HG02763 (cell line): ENCODE measurements around the gene PPFIBP2.

Experiments used
- ATAC-seq: cut with Tn5 transposase; IDR thresholded peaks from one replicate; pipeline ENCODE4 v1.9.1; 2021; ENCODE audit warnings: mild to moderate bottlenecking, moderate library complexity; ENCODE audit not compliant: unreplicated experiment

PPFIBP2 gene

GRCh38 chr11:7683571-7683970 is 169.8 kb downstream of the PPFIBP2 start:
- no peak for ATAC-seq

- ATAC-seq: no peak
These were observed 173.0 kb downstream of the PPFIBP2 start for GRCh38 chr11:7686761-7687160.

- no peak for ATAC-seq
These were observed 173.6 kb downstream of the PPFIBP2 start for GRCh38 chr11:7687386-7687785.

DNA sequence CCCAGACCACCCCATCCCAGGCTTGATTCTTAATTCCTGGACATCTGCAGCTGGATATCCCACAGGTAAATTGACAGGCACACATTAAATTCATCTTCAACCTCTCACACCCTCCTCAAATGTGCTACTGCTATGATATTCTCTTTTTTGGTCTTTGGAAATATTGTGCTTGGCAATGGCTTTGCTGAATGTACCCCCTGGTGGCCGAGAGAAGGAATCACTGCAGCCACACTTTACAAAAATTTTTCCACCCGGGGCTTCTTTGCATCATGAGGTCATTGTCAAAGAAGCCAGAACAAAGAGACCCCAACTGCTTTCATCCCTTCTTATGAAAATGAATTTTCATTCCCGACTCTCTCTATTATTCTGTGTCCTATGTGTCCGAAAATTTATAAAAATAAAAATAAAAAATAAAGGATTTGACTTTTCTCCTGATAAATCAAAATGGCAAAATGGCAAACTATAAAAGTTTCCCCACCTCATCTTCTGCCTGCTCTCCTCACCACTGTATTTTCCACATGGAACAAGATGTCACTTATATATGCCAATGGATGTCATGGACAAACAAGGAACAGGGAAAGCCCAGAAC is 174.5 kb downstream of the PPFIBP2 start:
- no peak for ATAC-seq

DNA sequence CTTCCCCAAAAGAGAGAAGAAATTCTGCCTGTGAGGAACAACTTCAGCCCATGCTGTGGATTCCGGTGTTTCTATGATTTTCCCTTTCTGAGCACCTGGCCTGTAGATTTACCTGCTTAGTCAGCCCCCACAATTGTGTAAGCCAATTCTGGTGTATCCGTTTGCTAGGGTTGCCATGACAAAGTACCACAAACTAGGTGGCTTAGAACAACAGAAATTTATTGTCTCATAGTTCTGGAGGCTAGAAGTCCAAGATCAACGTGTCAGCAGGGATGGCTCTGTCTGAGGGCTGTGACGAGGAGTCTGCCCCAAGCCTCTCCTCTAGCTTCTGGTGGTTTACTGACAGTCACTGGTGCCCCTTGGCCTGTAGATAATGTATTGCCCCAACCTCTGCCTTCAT is 175.4 kb downstream of the PPFIBP2 start:
- no peak for ATAC-seq

DNA sequence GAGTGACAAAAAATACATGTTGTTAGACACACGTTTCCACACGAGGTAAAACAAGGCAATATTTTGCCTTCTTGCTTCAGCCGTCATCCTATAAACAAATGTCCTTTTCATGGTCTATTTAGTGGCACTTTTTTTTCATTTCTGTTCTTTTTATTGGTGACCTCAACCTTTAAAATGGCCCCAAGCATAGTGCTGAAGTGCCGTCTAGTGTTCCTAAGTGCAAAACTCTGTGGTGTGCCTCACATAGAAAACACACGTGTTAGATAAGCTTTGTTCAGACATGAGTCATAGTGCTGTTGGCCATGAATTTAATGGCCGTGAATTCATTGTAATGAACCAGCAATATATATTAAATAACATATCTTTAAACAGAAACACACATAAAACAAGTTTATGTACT is 176.8 kb downstream of the PPFIBP2 start:
- ATAC-seq: no peak

DNA sequence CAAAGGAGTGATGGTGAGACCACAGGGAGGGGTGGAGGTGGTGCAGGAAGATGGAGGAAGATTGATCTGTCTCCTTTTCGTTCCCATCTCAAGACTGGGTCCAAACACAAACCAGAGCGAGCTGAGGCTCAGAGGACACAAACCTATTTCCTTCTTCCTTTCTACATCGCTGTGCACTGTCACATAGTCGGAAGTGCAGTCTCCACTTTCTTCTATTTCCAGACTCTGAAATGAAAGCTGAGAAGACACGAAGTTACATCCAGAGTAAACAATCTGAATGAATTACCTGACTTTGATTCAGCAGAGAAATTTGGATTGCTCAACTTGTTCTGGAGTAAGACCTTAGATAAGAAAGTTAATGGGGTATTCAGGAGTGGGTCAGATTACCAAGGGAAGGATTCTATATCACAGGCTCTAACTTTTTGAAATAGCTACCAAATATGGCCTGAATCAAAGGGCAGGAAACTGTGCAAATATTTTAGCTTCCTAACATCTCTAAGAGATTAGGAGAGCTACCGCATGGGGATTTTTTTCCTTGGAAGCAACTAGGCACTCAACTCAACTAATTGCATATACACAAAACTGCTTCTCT is 178.1 kb downstream of the PPFIBP2 start:
- ATAC-seq: no peak

DNA sequence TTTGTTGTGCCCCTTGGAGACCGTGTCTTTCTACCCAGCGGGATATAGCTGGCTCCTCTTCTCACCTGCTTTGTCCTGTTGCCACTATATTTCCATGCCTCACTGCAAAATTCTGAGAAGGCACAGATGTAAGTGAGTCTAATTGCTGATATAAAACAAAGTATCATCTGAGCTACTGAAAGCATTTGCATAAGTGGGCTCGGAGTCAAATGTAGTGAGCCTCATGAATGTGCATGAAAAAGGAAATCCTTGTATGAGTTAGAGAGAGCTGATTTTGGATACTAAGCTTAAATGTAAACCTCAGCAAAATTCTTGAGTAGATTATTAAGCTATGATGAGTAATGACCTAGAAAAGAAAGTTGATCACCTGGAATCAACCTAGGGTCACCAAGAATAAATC is 178.6 kb downstream of the PPFIBP2 start:
- ATAC-seq: no peak

DNA sequence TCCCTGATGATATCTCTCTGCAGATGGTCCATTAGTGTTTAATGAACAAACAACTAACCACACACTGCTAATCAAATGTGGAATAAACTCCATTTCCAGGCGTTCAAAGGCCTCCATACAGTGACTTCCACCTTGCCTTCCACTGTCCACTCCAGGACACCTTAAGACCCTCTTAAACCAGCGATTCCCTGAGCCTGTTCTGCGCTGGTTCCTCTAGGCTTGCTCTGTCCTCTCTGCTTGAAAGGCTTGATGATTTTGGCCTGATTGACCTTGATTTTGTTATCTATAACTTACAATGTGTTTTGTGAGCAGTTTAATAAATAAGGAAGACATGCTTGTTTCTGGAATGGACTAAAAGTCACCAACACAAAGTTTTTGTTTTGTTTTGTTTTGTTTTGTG is 180.4 kb downstream of the PPFIBP2 start:
- no peak for ATAC-seq

GRCh38 chr11:7696424-7696823 is 182.6 kb downstream of the PPFIBP2 start:
- no peak for ATAC-seq
